WTC11 (cell line): Measurements from ENCODE around the gene CAB39.

Experiments used
- FOXP1 ChIP-seq: sonication (generic); formaldehyde crosslinking; IDR thresholded peaks from 2 replicates; pipeline ENCODE4 v1.8.0; 2022; ENCODE audit warnings: missing genetic modification reagents, mild to moderate bottlenecking, moderate library complexity, borderline replicate concordance
- NFE2L1 ChIP-seq: sonication (generic); formaldehyde crosslinking; IDR thresholded peaks from 2 replicates; pipeline ENCODE4 v1.8.1; 2023; ENCODE audit warnings: missing genetic modification reagents
- TF ChIP-seq, protein P1 (sequence below): fragments of 200-600 bp; IDR thresholded peaks from 2 replicates; pipeline ENCODE4 v1.8.0; 2022; ENCODE audit warnings: antibody characterized with exemption
- TF ChIP-seq, protein P2 (sequence below): fragments of 250-450 bp; sonication (Bioruptor Pico); IDR thresholded peaks from 2 replicates; pipeline ENCODE4 v2.1.2; 2022; ENCODE audit warnings: mild to moderate bottlenecking, moderate library complexity
- TF ChIP-seq, protein P3 (sequence below): sonication (generic); formaldehyde crosslinking; IDR thresholded peaks from 2 replicates; pipeline ENCODE4 v1.8.1; 2023; ENCODE audit warnings: mild to moderate bottlenecking, missing genetic modification reagents

DNA sequence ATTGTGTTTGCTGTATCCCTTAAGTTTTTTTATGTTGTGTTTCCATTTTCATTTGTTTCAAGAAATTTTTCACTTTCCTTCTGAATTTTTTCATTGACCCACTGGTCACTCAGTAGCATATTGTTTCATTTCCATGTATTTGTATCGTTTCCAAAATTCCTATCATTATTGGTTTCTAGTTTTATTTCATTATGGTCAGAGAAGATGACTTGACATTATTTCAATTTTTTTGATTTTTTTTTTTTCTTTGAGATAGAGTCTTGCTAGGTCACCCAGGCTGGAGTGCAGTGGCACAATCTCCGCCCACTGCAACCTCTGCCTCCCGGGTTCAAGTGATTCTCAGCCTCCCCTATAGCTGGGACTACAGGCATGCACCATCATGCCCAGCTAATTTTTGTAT is 11.3 kb upstream of the CAB39 start:
- TF ChIP-seq, protein P1, sequence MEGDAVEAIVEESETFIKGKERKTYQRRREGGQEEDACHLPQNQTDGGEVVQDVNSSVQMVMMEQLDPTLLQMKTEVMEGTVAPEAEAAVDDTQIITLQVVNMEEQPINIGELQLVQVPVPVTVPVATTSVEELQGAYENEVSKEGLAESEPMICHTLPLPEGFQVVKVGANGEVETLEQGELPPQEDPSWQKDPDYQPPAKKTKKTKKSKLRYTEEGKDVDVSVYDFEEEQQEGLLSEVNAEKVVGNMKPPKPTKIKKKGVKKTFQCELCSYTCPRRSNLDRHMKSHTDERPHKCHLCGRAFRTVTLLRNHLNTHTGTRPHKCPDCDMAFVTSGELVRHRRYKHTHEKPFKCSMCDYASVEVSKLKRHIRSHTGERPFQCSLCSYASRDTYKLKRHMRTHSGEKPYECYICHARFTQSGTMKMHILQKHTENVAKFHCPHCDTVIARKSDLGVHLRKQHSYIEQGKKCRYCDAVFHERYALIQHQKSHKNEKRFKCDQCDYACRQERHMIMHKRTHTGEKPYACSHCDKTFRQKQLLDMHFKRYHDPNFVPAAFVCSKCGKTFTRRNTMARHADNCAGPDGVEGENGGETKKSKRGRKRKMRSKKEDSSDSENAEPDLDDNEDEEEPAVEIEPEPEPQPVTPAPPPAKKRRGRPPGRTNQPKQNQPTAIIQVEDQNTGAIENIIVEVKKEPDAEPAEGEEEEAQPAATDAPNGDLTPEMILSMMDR = no peak
- TF ChIP-seq NFE2L1 (CRISPR knock-in tag) (no peak), FOXP1 (CRISPR knock-in tag) (no peak)
- TF ChIP-seq, protein P2, sequence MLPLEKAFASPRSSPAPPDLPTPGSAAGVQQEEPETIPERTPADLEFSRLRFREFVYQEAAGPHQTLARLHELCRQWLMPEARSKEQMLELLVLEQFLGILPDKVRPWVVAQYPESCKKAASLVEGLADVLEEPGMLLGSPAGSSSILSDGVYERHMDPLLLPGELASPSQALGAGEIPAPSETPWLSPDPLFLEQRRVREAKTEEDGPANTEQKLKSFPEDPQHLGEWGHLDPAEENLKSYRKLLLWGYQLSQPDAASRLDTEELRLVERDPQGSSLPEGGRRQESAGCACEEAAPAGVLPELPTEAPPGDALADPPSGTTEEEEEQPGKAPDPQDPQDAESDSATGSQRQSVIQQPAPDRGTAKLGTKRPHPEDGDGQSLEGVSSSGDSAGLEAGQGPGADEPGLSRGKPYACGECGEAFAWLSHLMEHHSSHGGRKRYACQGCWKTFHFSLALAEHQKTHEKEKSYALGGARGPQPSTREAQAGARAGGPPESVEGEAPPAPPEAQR (CRISPR knock-in tag) = no peak
- TF ChIP-seq, protein P3, sequence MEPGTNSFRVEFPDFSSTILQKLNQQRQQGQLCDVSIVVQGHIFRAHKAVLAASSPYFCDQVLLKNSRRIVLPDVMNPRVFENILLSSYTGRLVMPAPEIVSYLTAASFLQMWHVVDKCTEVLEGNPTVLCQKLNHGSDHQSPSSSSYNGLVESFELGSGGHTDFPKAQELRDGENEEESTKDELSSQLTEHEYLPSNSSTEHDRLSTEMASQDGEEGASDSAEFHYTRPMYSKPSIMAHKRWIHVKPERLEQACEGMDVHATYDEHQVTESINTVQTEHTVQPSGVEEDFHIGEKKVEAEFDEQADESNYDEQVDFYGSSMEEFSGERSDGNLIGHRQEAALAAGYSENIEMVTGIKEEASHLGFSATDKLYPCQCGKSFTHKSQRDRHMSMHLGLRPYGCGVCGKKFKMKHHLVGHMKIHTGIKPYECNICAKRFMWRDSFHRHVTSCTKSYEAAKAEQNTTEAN (CRISPR knock-in tag) = no peak
